Measurements from ENCODE around the gene NEURL1.
"Not testable (repeated sequence)": the region's sequence is repeated elsewhere in the genome, so short reads cannot be mapped to it uniquely, and the experiment has no call there.

Gene NEURL1

DNA sequence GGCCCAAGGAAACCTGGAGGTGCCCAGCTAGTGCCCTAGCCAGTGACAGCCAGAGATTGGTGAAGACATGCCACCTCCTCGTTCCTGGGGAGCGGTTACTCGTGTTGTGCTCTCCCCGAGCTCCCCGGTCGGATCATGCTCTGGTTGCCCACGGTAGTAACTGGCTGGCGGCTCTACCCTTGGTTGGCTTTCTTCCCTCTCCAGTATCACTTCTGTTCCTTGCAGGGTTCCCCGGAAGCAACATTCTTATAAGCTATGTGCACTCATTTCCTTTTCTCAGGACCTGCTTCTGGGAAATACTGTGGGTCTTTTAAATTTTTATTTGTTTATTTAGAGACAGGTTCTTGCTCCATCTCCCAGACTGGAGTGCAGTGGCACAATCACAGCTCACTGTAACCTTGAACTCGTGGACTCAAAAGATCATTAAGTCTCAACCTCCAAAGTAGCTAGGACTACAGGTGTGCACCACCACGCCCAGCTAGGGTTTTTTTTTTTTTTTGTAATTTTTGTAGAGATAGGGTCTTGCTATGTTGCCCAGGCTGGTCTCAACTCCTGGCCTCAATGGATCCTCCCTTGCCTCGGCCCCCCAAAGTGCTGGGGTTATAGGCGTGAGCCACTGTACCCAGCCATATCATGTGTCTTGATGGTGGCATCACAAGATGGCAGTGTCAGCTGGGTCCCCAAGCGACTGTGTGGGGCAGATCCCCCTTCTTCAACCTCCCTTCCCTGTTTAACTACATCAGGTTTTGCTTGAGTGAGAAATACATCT, 27.9 kb upstream of the NEURL1 start:
- no peak for DNase-seq

DNA sequence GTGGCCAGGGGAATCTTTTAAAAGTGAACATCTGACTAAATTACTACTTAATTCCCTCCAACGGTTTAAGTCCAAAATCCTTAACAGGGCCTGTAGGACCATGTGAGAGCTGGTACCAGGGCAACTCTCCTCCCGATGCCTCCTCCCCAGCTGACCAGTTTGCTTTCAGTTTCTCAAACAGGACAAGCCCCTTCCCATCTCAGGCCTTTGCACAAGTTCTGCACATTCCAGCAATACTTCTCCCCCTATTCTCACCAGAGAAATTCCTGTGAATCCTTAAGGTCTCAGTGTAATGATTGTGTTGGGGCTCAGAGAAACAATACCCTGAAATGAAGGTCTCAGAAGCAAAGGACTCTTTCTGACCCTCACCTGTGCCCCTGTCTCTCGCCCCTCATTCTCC, 26.8 kb upstream of the NEURL1 start:
- no peak for DNase-seq

DNA sequence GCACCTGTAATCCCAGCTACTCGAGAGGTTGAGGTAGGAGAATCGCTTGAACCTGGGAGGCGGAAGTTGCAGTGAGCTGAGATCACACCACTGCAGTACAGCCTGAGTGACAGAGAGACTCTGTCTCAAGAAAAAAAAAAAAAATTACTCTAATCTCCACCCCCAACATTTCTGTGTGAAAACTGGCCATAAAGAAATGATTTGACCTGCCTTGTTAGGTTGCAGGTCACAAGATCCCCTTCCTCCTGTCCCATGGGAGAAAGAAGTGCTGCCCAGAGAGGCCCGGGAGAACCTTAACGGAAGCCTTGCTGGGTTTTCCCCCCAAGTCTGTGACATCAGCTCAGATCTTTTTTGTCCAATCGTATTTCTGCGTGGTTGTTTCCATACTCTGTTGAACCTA, 26.1 kb upstream of the NEURL1 start:
- DNase-seq = no peak

DNA sequence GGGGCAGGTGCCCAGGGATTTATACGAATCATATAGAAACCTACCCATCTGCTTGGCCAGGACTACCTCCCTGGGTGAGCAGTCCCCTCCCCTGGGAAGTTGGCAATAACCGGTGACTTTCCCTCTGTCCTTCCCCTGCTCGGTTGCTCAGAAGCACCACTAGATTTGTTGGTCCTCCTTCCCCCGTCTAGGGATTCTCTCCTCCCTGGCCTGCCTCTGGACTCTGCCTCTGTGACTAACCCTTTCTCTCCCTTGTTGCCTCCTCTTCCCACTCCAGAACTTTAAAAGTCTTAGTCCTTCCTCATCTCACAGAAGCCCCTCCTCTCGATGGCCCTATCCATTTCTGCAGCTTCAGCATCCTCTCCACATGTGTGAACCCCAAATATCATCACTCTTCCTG, 24.3 kb upstream of the NEURL1 start:
- no peak for DNase-seq

DNA sequence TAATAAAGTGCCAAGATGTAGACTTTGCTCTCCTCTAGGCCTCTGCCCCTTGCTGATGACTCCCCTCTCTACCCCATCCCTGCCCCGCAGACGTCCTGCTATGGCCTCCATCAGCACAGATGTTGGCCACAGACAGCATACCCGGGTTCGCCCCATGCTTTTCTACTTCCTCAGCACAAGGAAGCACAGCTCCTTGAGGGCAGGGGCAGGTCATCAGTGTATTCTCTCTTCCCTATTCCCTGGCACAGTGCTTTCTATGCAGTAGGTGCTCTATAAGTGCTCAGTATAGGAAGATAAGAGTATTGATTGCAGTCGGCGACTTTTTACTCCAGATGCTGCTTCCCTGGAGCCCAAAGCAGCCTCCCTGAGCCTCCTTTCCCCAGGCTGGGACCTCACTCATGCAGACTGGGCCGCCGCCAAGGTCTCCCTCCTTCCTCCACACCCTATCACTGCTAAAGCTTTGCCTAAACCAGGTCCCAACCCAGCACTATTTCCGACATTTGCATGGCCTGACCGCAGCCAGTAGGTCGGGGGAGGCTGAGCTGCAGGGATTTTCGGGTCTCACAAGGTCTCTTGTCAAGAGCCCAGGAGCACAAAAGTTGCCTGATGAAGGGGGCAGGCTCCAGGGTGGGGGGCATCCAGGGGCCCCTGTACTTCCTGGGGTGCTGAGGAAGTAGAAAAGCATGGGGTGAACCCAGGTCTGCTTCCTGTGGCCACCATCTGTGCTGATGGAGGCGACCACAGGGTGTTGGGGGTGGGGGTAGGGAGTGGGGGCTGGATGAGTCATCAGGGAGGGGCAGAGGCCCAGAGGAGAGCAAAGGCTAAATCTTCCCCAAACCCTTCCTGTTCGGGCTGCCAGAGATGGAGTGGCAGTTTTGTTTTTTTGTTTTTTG, 22.5 kb upstream of the NEURL1 start:
- no peak for DNase-seq

DNA sequence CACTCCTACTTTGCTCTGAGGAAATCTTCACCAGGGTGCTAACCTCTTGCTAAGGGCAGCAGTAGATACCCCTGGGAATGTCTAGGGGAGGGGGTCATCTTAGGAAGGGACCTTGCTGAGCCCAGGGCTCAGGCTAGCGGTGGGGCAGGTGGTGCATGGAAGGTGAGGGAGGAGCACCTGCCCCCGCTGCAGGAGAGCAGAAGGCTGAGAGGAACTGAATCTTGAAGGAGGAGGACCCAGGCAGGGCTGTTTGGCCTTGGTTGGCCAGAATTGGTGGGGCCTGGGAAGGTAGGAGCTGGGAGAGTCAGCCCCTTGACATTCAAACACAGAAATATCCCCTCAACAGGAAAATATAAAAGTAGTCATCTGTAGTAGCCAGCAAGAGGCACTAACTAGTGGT, 21.5 kb upstream of the NEURL1 start:
- DNase-seq = no peak

DNA sequence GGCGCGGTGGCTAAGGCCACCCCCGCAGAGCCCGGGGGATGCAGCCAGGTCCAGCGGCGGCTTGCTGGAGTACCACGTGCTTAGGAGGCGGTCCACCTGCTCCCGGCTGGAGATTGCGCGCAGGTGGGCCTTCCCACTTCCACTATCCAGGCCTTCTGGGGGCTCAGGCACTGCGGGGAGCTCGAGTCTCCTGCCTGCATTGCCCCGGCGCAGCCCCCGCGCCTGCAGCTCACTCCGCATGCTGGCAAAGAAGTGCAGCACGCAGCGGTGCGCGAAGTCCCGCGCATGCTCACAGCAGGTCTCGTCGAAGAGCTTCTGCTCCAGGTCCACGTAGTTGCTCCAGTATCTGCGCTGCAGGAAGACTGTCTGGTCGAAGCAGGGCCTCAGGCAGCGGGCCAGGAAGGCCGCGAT, 20.2 kb upstream of the NEURL1 start:
- DNase-seq = no peak

DNA sequence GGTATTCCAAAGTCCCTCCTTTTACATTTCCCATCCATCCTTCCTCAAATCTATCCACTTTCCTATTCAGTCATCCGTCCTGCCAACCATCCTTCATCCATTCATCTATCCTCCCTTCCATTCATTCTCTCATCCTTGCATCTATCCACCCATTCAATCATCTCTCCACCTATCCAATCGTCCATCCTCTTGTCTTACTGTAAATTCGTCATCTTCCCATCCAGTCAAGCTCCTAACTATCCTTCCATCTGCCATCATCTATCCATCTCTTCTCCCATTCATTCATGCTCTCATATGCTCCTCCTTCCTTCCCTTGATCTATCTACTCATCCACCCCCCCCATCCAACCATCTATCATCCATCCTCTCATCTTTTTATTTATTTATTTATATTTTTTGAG, 19.4 kb upstream of the NEURL1 start:
- no peak for DNase-seq

DNA sequence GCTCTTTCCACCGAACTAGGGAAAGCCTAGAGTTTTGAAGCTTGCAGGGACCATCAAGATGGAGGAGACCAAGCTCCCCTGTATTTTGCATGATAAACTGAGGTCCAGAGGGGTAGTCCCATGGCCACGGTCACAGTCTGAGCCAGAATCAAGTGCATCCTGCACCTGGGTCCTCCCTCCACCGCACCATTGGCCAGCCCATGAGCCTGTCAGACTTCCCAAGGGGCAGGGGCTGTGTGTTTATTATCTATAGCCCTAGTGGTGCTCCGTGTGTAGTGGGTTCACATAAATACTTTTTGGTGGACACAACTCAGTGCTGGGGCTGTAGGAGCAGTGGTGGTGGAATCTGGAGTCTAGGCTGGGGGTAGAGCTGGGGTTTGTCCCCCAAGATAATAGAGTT, 18.1 kb upstream of the NEURL1 start:
- no peak for DNase-seq

DNA sequence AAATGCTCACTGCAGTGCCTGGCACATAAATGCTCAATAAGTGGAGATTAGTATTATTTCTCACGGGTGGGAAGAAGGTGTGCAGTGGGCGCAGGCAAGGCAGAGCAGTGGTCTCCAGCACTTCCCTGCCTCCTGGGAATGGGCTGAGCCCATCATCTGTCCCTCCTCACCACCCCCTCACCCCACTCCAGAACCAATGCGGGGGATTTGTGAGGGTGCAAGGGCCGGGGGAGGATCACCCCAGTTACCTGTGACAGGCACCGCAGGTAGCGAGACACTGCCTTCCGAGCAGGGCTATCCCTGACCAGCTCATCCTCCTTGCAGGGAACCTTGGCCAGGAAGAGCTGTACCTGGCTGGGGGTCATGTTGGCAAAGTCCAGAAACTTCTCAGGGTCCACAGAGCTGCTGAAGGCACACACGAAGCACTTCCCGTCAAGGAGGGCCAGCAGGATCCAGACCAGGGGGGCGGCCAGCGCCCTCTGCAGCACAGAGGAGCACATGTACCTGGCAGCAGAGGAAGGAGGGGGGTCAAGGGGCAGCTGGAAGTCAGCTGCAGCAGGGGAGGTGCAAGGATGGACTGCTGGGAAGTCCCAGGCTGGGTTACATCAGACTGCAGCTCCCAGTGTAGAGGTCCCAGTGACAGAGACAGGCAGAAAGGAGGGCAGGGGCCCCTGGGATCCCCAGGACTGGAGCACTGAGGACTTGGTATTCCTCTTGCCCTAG, 17.3 kb upstream of the NEURL1 start:
- no peak for DNase-seq

DNA sequence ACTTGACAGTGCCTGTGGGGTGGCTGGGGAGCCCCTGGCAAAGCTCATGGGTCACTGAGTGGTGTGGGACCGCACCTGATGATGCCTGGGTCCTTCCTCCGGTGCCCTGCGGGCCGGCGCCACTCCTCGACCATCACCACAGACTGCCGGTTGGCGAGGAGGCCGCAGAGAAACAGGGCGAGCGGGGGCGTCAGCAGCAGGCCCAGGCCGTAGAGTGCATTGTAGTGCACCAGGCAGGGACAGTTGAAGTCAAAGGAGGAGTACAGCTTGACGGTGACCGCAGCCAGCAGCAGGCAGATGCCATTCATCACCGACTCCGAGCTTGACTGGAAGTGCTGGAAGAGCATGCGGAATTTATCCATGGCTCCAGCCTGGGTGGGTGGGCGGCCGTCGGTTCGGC, 14.8 kb upstream of the NEURL1 start:
- DNase-seq = no peak

DNA sequence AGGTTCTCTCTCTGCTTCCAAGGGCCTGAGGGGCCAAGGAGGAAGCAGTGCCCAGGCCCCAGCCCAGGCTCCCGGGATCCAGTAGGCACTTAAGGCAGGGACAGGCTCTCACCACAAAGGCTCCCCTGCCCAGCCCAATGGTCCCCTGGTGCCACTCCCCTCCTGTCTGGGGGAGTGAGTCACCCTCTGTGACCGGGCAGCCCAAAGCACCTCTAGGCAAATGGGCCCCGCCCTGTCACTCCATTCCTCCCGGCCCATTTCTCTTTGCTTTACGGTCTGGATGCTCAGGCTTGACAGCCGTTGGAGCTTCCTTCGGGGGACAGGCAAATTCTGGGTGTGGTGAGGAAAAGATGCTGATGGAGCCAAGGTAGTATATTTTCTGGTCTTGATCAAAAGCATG, 14.4 kb upstream of the NEURL1 start, which contains the start of gene CALHM3:
Gene CALHM3, minus strand, starts transcription at position 106 of the 400 bp plus-strand sequence. CDS start 208 bp downstream, outside the sequence.
- DNase-seq = no peak

DNA sequence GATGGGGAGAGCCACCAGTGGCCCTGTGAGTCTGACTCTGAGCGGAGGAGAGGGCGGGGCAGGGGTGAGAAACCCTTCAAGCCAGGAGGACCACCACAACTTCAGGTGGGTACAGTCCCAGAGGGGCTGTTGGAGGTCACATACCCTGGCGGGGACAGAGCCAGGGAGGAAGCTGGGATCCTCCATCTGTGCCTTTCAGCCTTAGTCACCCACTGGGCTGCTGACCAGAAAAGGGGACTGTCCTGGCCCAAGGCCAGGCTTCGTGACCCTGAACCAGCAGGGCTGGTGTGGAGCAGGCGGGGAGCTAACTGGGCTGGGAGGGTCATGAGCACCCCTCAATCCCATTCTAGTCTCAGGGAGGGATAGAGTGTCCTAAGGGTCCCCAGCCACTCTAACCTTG, 13.0 kb upstream of the NEURL1 start:
- no peak for DNase-seq

DNA sequence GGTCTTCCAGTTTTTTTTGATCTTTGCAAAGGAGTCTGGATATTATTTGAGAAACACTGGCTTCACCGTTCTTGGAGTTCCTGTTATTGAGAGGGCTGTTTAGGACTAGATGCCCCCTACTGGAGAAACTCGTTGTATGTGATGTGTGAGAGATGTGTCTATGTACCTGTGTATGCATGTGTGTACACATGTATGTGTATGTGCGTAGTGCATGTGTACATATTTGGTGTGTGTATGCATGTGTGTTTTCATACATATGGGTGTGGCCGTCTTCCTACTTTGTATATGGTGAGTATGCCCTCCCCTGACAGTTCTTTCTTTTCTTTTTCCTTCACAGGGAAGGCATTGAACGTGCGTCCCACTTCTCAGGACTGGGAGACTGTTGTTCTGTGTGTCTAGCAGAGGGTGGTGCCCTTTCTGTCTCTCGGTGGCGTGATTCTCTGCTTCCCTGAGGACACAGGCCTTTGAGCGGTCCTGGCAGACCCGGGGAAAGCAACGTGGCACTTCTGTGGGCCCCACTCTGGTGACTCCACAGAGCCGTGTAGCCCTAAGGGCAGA, 11.5 kb upstream of the NEURL1 start:
- peak; percentile 50 for DNase-seq

DNA sequence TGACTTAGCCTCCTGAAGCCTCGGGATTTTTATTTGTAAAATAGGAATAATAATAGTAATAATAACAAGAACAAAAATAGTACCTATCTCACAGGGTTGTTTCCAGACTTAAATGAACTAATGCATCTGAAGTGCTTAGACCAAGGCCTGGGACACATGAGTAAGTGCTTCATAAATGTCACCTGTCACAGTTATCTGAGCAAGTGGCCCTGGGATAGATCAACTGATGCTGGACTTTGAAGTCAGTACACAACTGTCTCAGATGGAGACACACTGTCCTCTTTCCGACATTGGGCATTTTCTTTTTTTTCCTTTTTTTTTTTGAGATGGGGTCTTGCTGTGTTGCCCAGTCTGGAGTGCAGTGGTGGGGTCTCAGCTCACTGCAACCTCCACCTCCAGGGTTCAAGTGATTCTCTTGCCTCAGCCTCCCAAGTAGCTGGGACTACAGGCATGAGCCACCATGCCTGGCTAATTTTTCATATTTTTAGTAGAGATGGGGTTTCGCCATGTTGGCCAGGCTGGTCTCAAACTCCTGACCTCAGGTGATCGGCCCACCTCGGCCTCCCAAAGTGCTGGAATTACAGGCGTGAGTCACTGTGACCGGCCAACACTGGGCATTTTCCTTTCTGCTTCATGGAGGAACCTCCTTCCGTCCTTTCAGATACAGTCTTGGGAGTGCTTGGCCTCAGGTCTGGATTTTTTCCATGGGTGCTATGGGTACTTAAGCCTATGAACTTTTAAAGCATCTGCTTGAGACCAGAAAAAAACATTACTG, 6.7 kb upstream of the NEURL1 start:
- DNase-seq = not testable (repeated sequence)

DNA sequence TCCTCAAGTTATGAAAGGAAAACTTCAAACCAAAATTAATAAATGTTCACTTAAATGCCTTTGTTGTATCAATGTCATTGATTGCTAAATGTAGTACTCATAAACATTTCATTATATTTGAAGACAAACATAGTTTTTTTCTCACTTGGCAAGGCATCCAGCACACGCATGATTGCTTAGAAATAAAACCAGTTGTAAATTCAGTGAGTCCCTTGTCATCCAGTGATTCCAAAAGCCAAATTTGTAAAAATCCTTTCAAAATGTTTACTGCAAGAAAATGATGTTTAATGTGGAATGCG, 6.1 kb upstream of the NEURL1 start:
- no peak for DNase-seq

DNA sequence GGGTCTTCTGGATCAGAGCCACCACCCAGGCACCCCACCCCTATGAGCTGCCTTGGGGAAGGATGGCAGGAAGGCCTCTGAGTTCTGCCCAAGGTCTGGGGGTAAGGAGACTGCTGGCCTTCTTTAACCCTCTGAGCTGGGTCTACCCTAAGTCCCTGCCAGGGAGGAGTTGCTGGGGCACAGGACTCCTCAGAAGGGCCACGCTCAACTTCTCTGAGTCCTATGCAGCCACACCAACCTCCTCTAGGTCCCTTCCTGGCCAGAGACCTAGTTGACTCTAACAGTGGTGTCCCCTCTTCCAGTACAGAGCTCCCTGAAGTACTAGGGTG, 2.6 kb upstream of the NEURL1 start:
- no peak for DNase-seq

DNA sequence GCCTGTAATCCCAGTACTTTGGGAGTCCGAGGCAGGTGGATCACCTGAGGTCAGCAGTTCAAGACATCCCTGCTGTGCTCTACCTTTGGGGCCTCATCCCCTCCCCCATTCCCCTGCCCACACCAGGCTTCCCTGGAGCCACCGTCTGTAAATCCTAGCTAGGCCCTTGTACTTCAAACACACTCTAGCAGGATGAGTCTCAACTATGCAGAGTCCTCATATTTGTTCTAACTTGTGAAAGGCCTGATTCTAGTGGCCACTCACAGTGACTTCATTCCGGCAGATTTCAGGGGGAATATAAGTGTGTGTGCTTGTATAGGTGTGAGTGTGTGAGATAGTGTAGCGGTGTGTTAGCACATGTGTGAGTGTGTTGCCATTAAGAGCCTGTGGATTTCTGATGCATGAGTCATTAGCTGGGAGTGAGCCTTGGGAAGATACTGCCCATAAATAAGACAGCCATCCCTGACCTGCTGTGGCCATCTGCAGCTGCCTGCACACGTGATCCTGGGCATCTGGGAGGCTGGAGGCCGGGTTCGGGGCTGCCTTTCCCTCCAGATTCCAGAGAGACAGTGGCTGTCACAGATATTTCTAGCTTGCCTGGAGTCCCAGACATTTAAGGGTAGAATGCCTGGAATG, 1.7 kb upstream of the NEURL1 start:
- DNase-seq = no peak

DNA sequence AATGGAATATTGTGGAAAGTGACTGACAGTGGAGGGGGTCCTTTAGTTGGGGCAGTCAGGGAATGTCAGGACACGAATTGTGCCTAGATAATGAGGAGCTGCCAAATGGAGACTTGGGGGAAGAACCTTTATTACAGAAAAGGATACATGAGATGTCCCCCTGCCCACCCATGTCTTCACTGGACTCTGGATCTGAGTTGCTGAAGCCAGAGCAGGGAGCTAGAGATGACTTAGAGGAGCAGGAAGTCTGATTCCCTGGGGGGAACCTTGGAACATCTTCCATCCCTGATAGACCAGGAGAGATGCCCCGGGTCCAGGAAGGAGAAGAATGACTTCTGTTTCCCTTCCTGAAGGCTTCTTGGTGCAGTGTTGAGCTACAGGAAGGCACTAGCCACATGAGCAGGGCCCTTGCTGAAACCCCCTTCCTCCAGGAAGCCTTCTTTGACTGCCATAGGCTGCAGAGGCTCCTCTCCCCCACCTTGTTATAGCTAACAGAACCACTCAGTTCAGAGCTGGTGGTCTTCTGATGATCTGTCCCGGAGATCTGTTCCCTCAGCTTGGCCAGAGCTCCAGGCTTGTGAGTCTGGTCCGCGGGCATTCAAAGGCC, 747 bp upstream of the NEURL1 start:
- no peak for DNase-seq

DNA sequence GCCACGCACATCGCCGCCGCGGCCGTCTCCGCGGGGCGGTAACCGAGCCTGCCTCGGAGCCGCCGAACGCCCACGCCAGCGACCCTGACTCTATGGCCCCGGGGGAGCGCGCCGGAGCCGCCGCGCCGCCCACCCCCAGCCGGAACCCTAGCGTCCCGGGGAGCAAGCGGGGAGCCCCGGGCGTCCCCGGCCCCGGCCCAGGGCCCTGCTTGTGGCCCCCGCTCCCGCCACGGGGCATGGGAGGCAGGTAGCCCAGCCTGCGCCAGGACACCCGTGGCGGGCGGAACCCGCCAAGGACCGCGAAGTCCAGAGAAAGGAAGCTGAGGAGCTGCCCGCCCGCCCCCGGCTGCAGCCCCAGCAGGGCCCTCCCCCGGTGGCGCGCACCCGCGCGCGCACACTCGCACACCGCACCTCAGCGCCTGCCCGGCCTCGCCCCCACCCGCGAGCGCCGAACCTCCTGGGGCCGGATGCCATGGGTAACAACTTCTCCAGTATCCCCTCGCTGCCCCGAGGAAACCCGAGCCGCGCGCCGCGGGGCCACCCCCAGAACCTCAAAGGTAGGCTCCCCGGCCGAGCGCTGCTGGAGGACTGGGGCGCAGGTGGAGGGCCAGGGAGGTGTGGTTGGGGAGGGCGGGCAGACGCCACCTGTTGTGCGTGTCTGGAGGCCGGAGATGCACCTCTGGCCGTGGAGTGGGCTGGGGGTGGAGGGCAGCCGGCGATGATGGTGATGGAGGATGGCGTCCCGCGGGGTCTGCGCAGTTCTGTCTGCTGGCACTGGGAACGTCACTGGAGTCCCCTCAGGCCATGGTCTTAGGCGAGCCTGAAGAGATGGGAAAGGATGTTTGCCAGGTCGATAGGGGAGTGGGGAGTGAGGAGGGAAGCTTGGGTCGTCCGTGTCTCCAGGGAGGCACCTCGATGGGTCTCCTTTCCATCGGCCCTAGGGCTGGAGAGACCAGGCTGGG, 692 bp downstream of the NEURL1 start:
- no peak for DNase-seq

DNA sequence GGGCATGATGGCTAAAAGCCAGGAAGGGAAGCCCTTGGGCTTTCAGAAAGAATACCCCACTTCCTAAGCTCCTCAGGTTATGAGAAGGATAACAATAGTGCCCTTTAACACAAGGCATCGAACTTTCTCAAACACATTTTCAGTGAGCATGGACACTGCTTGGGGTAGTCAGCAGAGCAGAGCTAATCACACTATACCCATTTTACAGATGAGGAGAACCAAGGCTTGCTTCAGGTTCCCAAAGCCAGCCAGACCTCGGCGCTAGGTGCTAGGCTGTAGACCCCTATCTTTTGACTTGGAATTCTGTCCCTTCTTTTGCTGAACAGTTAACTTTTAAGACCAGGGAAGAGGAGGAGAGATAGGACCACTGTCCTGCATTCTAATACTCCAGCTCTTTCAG, 1.8 kb downstream of the NEURL1 start:
- DNase-seq = no peak

Measured in NCI-H1092 treated with DMSO at 0.1 percent for 48 hours (cell line).